HTERT RPE-1 (cell line): ENCODE measurements around the gene STX2.
"Not testable (repeated sequence)": the region's sequence is repeated elsewhere in the genome, so short reads cannot be mapped to it uniquely, and the experiment has no call there.

ENCODE experiments used
- in situ Hi-C: fragments of 300-500 bp; cut with MboI; formaldehyde crosslinking; loops from 4 replicates; pipeline ENCODE4 v1.14.3; 2020; ENCODE audit warnings: low sequenced_read_pairs

STX2 gene

GRCh38 chr12:130768120-130768519 lies 70.9 kb downstream of the STX2 start:
- in situ Hi-C loops, result no loop called here

GRCh38 chr12:130766470-130766869 lies 72.6 kb downstream of the STX2 start:
- in situ Hi-C loops, result no loop called here

GRCh38 chr12:130765186-130765659 lies 73.8 kb downstream of the STX2 start:
- in situ Hi-C loops, result no loop called here

GRCh38 chr12:130764475-130765185 lies 74.4 kb downstream of the STX2 start:
- in situ Hi-C loops, result no loop called here

GRCh38 chr12:130764073-130764472 lies 75.0 kb downstream of the STX2 start:
- in situ Hi-C loops, result no loop called here

- in situ Hi-C loops, result no loop called here
Measured at GRCh38 chr12:130762319-130762675, 76.8 kb downstream of the STX2 start.

GRCh38 chr12:130761537-130762318 lies 77.3 kb downstream of the STX2 start:
- in situ Hi-C loops, result no loop called here

- in situ Hi-C loops, result no loop called here
Measured at GRCh38 chr12:130754234-130754901, 84.7 kb downstream of the STX2 start.

- in situ Hi-C loops, result no loop called here
Measured at GRCh38 chr12:130752692-130753230, 86.3 kb downstream of the STX2 start.

GRCh38 chr12:130752037-130752436 lies 87.0 kb downstream of the STX2 start:
- in situ Hi-C loops, result not testable (repeated sequence)

GRCh38 chr12:130748786-130749185 lies 90.3 kb downstream of the STX2 start:
- in situ Hi-C loops, result no loop called here

- in situ Hi-C loops, result no loop called here
Measured at GRCh38 chr12:130747867-130748740, 90.9 kb downstream of the STX2 start.

- in situ Hi-C loops, result no loop called here
Measured at GRCh38 chr12:130746546-130746945, 92.5 kb downstream of the STX2 start.

GRCh38 chr12:130745921-130746320 lies 93.1 kb downstream of the STX2 start:
- in situ Hi-C loops, result no loop called here

- in situ Hi-C loops, result no loop called here
Measured at GRCh38 chr12:130744274-130744673, 94.8 kb downstream of the STX2 start.

- in situ Hi-C loops, result no loop called here
Measured at GRCh38 chr12:130743606-130744005, 95.4 kb downstream of the STX2 start.

GRCh38 chr12:130743176-130743575 lies 95.9 kb downstream of the STX2 start:
- in situ Hi-C loops, result no loop called here

- in situ Hi-C loops, result no loop called here
Measured at GRCh38 chr12:130742716-130743115, 96.3 kb downstream of the STX2 start.

GRCh38 chr12:130742112-130742511 lies 96.9 kb downstream of the STX2 start:
- in situ Hi-C loops, result no loop called here
